ENCODE results near the gene SCRG1.

DNA sequence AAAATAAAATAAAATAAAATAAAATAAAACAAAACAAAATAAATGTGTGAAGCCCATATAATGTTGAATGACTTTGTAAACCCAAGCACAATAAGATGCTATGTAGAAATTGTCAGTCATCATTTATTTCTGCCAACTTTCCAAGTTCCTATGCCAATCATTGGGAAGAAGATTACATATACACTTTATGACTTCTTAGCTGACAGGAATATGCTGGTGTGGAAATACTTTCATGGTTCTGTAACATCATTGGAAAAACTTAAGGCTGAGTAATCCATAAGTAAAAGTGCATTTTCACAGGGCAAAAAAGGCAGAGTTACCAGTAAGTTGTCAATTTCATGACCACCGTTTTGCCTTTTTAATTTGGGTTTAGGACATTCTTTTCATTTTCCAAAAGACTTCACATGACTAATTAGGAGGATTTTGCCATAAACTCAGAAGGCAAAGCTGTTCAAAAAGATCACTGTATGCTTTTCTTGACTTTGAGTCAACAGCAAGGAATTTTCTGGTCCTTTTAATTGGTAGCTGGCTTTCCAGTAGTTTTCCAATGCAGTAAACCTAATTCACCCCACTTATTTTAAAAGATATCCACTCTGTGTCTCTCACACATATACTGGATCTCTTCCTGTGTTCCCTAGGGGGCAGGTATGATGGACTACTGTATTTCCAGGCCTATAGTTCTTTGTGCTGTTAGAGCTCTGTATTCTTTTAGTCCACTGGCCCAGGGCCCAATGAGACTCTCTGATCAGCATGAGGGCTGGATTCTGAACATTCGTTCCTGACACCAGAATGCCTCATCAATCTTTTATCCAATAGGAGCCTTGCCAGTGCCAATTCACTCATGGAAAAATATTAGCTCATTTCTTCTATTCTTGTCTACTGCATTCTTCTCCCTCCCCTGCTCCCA, 26.2 kb upstream of the SCRG1 start:
- no peak for TF ChIP-seq POLR2A (IDR thresholded peaks at IDR 0.05)
- no peak for TF ChIP-seq CTCF (IDR thresholded peaks at IDR 0.05)

Measured in uterus (tissue), 2 donors.